ENCODE data around the gene PRICKLE2.

GRCh38 chr3:64150623-64151207 lies 74.6 kb downstream of the PRICKLE2 start:
- no peak for TF ChIP-seq CTCF (IDR thresholded peaks at IDR 0.05)
- TF ChIP-seq ZFX (IDR thresholded peaks at IDR 0.05; ENCODE audit: borderline replicate concordance), result no peak
